ENCODE data around the gene RRBP1.

DNA sequence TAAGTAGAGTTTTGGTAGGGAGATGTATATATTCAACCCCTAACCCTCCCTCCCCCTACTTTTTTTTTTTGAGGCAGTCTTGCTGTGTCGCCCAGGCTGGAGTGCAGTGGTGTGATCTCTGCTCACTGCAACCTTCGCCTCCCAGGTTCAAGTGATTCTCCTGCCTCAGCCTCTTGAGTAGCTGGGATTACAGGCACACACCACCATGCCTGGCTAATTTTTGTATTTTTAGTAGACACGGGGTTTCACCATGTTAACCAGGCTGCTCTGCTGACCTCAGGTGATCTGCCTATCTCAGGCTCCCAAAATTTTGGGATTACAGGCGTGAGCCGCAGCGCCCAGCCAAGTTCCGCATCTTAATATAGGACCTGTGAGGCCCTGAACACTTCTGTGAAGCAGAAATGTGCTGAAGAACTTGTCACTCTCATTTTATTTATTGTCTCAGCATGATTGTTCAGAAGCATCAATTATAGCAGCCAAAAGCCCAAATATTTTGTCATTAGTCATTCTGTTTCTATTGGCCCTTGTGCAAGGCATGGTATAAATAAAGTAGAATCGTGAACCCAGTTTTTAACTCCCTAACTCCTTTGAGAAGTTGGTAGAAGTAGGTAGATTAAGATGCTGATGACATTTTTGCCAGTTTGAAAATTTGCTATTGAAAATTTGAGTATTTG is 92.7 kb downstream of the RRBP1 start:
- TF ChIP-seq SIN3A (IDR thresholded peaks at IDR 0.05; ENCODE audit: borderline replicate concordance, insufficient read depth, low read length) (no peak), POLR2AphosphoS5 (IDR thresholded peaks at IDR 0.05; ENCODE audit: low read depth, low read length) (no peak), TAF1 (IDR thresholded peaks at IDR 0.05; ENCODE audit: borderline replicate concordance, insufficient read depth, low read length) (no peak), REST (IDR thresholded peaks at IDR 0.05; ENCODE audit: insufficient read depth in 1 of 2, low read depth in 2 of 2, low read length in 2 of 2) (no peak), FOXP2 (optimal IDR thresholded peaks at IDR 0.05; ENCODE audit: borderline replicate concordance, extremely low read depth, extremely low read length, insufficient read depth) (no peak)
